ENCODE results near the gene RUNX2.

The RUNX2 gene

DNA sequence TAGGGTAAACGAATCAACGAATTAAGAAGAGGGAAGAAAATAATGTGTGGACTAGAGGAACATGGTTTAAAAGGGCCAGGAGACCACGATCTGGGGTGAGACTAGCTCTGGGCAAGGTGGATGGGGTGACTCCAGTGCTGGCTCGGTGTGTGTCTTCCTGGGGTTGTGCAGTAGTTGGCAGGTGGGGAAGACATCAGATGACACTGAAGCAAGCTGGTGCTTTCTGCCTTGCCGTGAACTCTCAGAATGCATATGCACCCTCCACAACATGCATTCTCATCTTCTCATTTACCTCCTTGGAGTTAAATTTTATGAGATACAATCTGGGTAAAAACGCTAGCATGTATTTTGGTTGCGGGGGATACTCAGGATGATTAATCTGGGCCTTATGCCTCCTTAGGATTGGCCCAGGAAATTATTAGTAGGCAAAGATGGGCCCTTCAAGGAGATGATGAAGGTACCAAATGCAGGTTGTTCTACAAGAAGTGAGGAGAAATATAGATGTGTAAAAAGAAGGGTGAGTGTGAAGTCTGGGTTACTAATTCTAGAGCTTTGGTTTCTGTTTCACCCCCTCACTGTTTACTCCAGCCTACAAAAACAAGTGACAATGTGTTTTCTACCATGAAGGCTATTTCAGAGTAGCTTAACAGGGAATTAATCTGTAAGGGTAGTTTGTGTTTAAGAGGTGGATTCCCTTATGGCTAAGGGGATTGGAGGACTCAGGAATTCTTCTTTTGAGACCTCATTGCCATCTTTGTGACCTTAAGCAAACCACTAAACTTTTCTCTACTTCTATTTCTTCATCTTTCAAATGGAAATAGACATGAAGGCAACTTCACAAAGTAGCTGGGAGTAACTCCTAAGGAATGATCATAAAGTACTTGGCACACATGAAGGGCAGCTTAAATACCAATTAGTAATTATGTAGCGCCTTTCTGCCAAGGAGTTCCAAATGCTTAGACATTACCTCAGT lies 120.6 kb downstream of the RUNX2 start:
- TF ChIP-seq, protein P1, sequence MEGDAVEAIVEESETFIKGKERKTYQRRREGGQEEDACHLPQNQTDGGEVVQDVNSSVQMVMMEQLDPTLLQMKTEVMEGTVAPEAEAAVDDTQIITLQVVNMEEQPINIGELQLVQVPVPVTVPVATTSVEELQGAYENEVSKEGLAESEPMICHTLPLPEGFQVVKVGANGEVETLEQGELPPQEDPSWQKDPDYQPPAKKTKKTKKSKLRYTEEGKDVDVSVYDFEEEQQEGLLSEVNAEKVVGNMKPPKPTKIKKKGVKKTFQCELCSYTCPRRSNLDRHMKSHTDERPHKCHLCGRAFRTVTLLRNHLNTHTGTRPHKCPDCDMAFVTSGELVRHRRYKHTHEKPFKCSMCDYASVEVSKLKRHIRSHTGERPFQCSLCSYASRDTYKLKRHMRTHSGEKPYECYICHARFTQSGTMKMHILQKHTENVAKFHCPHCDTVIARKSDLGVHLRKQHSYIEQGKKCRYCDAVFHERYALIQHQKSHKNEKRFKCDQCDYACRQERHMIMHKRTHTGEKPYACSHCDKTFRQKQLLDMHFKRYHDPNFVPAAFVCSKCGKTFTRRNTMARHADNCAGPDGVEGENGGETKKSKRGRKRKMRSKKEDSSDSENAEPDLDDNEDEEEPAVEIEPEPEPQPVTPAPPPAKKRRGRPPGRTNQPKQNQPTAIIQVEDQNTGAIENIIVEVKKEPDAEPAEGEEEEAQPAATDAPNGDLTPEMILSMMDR (conservative IDR thresholded peaks at IDR 0.05), result no peak
- no peak for TF ChIP-seq ZFX (IDR thresholded peaks at IDR 0.05)
- no peak overlapping the region for H3K27ac ChIP-seq

DNA sequence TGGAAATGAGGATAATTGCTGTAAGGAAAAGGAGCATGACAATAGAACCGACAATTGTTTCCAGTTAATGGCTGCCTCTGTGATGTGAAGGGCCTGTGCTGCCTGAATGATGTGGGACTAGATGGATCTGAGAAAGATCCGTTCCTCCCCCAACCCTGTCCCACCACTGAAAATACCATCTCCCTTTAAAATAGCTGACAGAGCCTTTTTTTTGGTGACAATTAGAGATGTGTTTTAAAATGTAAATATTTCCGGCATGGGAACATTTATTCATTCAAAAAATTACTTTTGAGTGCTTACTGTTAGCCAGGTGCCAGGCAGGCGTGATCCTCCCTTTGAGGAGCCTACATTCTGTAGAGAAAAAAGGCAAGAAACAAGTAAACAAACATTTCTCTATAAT lies 122.0 kb downstream of the RUNX2 start:
- no peak overlapping the region for H3K27ac ChIP-seq
- TF ChIP-seq, protein P1 (conservative IDR thresholded peaks at IDR 0.05), result no peak
- TF ChIP-seq ZFX (IDR thresholded peaks at IDR 0.05), result no peak

DNA sequence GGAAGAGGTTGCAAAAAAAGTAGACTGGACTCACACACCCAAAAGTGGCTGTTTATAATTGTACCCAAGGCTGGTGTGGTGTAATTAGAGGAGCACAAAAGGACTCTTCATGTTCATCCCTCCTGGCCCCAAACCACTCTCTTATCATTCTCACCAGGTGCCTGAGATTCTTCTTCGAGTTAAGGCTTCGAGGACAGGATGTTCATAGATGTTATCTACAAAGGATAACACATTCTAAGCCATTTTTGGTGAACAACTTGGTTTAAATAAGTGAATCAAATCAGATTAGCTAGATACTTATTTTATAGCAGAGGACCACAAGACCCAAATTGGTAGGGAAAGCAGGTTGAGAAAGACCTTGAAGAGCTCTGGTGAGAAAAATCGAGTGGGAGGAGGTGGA lies 122.7 kb downstream of the RUNX2 start:
- H3K27ac ChIP-seq, result no peak overlapping the region
- TF ChIP-seq ZFX (IDR thresholded peaks at IDR 0.05), result no peak
- TF ChIP-seq, protein P1 (conservative IDR thresholded peaks at IDR 0.05), result no peak

GRCh38 chr6:45454008-45454911 lies 126.1 kb downstream of the RUNX2 start:
- H3K27ac ChIP-seq, result no peak overlapping the region
- TF ChIP-seq, protein P1 (conservative IDR thresholded peaks at IDR 0.05), result no peak
- TF ChIP-seq ZFX (IDR thresholded peaks at IDR 0.05), result no peak

- TF ChIP-seq, protein P1 (conservative IDR thresholded peaks at IDR 0.05), result no peak
- no peak for TF ChIP-seq ZFX (IDR thresholded peaks at IDR 0.05)
- no peak overlapping the region for H3K27ac ChIP-seq
These were observed 127.3 kb downstream of the RUNX2 start for GRCh38 chr6:45455408-45455807.

DNA sequence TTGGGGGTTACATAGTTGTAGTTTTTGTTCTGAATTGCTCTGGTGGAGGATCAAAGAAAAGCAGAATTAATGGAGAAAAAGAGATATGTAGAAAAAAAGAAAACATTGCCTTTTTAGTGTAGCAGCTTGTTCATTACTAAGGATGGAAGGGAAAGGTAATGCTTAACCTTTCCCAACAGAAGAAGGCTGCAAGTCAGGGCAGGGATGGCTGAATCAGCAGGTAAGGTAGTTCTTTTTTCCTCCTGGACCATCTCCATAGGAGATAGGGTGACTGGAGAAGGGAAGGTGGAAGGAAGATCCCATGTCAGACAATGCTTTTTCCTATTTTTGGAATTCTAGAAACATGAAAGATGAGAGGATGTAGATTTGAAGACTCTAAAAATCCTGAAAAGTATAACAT lies 129.0 kb downstream of the RUNX2 start:
- TF ChIP-seq ZFX (IDR thresholded peaks at IDR 0.05), result no peak
- TF ChIP-seq, protein P1 (conservative IDR thresholded peaks at IDR 0.05), result no peak
- H3K27ac ChIP-seq, result no peak overlapping the region

All from C4-2B (cell line).